Glutamatergic neuron (in vitro differentiated cells): ENCODE data around the gene PPP1R12B. TPM values are rescaled to one million over a fixed set of nuclear protein-coding genes. Genes with fewer than 3 reads are reported as not detected.
"Not testable (repeated sequence)": the region's sequence is repeated elsewhere in the genome, so short reads cannot be mapped to it uniquely, and the experiment has no call there.

Experiments
- DNase-seq: peaks from one replicate; pipeline ENCODE4 v3.0.0; 2022
- H3K27ac Mint-ChIP-seq: one replicate; pipeline ENCODE4 v1.8.0; 2020; ENCODE audit warnings: mild to moderate bottlenecking, mixed read lengths, inconsistent platforms; ENCODE audit not compliant: unreplicated experiment
- H3K27me3 Mint-ChIP-seq: one replicate; pipeline ENCODE4 v1.8.0; 2020; ENCODE audit warnings: mild to moderate bottlenecking, moderate library complexity, mixed read lengths, inconsistent platforms; ENCODE audit not compliant: unreplicated experiment
- H3K36me3 Mint-ChIP-seq: one replicate; pipeline ENCODE4 v1.8.0; 2020; ENCODE audit warnings: mild to moderate bottlenecking, mixed read lengths, inconsistent platforms; ENCODE audit not compliant: unreplicated experiment
- H3K4me1 Mint-ChIP-seq: one replicate; pipeline ENCODE4 v1.8.0; 2020; ENCODE audit warnings: mild to moderate bottlenecking, low read depth, mixed read lengths, inconsistent platforms; ENCODE audit not compliant: unreplicated experiment
- H3K4me3 Mint-ChIP-seq: one replicate; pipeline ENCODE4 v1.8.0; 2020; ENCODE audit warnings: mild to moderate bottlenecking, mixed read lengths, inconsistent platforms; ENCODE audit not compliant: unreplicated experiment
- H3K9me3 Mint-ChIP-seq: one replicate; pipeline ENCODE4 v1.8.0; 2020; ENCODE audit warnings: mild to moderate bottlenecking, moderate library complexity, mixed read lengths, inconsistent platforms; ENCODE audit not compliant: unreplicated experiment
- total RNA-seq: library from RNA; stranded (reverse); fragmentation: NEBNext Ultra II Directional; extraction: Animal tissue kit (Norgen Biotek cat#: 25700); gene quantifications from one replicate; pipeline ENCODE4 v1.2.1, GENCODE V29; 2021; ENCODE audit not compliant: unreplicated experiment
- TF ChIP-seq, protein P1 (sequence below): fragments of 200-600 bp; sonication (generic); IDR thresholded peaks from one replicate; pipeline ENCODE4 v1.5.0; 2021; ENCODE audit not compliant: partially characterized antibody, unreplicated experiment

PPP1R12B gene
- total RNA-seq, 1 donor from 2014 or later: 37.3 TPM

DNA sequence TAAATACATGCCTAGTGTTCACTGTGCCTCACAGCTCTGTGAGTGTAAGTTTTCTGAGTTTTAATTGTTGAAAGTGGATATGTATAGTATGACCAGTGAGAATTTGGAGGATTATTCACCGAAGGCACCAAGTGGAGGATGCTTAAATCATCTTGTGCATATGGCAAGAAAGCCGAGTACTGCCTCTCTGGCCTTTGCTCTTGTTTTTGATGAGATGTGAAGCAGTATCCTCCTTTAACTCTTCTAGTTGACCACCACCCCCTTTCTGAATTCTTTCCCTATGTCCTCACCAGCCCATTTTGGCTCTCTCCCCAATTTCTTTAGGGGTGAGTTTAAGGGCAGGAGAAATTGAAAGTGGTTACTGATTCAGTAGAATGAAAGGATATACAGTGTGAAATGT, 231.3 kb downstream of the PPP1R12B start:
- Mint-ChIP-seq H3K9me3 (peaks cover 2% of the 10 kb centered on the region), H3K4me1 (peaks cover 37% of the 10 kb centered on the region), H3K4me3 (no peak overlapping the region), H3K36me3 (peaks cover 7% of the 10 kb centered on the region), H3K27ac (peak overlapping the region; percentile 19), H3K27me3 (no peaks in the 10 kb centered on the region)
- TF ChIP-seq, protein P1, sequence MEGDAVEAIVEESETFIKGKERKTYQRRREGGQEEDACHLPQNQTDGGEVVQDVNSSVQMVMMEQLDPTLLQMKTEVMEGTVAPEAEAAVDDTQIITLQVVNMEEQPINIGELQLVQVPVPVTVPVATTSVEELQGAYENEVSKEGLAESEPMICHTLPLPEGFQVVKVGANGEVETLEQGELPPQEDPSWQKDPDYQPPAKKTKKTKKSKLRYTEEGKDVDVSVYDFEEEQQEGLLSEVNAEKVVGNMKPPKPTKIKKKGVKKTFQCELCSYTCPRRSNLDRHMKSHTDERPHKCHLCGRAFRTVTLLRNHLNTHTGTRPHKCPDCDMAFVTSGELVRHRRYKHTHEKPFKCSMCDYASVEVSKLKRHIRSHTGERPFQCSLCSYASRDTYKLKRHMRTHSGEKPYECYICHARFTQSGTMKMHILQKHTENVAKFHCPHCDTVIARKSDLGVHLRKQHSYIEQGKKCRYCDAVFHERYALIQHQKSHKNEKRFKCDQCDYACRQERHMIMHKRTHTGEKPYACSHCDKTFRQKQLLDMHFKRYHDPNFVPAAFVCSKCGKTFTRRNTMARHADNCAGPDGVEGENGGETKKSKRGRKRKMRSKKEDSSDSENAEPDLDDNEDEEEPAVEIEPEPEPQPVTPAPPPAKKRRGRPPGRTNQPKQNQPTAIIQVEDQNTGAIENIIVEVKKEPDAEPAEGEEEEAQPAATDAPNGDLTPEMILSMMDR: no peak
- DNase-seq: no peak

DNA sequence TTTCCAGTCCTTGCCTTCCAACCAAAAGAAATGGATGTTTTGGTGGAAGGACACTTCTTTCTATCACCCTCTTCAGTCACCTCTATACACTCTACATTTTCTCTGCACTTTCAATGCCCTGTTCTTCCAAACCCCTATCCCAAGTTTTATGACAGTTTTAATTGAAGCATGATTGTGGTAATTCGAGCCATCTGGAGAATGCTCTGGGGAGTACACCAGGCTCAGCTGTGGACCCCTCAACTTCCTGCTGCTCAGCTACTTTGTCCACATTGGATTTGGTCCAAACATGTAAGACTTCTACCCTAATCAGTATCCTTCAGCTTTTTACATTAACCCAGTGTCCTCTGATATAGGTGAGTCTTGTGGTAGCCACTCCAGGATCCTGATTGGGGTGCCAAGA, 232.1 kb downstream of the PPP1R12B start:
- Mint-ChIP-seq H3K27ac (no peak overlapping the region), H3K27me3 (no peaks in the 10 kb centered on the region), H3K4me1 (peaks cover 35% of the 10 kb centered on the region), H3K36me3 (peaks cover 7% of the 10 kb centered on the region), H3K9me3 (peaks cover 2% of the 10 kb centered on the region), H3K4me3 (no peak overlapping the region)
- TF ChIP-seq, protein P1: no peak
- no peak for DNase-seq

DNA sequence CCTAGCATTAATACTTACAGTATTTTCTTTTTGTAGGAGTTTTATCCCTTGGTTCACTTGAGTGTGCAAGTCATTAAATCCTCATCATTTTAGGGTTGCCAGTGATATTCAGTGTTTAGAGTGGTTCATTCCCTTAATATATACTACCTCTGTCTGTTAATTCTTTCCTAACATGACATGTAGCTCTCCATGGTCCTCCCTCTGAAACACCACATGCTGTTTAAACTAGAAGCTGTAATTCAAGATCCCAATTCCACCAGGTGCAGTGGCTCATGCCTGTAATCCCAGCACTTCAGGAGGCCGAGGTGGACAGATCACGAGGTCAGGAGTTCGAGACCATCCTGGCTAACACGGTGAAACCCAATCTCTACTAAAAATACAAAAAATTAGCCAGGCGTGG, 233.9 kb downstream of the PPP1R12B start:
- not testable (repeated sequence) for DNase-seq, H3K4me3 Mint-ChIP-seq, H3K27ac Mint-ChIP-seq, H3K36me3 Mint-ChIP-seq, H3K9me3 Mint-ChIP-seq, H3K27me3 Mint-ChIP-seq
- H3K4me1 Mint-ChIP-seq: peaks cover 45% of the 10 kb centered on the region

DNA sequence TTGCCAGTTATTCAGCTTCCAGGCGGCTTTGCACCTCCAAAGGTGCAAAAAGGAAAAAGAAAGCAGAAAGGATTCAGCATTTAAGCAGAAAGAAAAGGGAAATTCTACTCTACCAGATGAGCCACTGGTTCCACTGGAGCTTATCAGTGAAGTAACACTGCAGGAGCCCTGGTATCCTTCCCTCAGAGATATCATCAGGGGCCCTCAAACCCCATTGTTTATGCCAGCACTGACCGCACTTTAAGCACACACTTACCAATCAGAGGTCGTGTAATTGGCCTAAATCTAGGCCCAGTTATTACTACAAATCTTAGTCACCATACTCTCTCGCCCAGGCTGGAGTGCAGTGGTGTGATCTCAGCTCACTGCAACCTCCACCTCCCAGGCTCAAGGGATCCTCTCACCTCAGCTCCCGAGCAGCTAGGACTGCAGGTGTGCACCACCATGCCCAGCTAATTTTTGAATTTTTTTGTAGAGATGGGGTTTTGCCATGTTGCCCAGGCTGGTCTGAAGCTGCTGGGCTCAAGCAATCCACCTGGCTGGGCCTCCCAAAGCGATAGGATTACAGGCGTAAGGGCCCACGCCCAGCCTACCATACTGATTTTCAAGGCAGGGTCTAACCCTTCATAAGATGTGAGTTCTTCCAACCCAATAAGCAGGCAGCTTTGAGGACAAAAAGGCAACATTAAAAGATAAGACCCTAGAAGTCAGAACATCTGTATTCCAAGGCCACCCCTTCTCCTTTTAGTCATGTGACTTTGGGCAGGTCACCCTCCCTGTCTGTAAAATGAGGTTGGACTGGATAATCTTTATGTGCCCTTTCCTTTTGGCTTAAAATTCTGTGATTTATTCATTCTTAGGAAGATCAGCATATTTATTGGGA, 236.4 kb downstream of the PPP1R12B start:
- Mint-ChIP-seq H3K27ac (no peak overlapping the region), H3K4me1 (peaks cover 28% of the 10 kb centered on the region), H3K27me3 (peaks cover 2% of the 10 kb centered on the region), H3K4me3 (no peak overlapping the region), H3K9me3 (no peaks in the 10 kb centered on the region), H3K36me3 (peaks cover 7% of the 10 kb centered on the region)
- TF ChIP-seq, protein P1: no peak
- DNase-seq: no peak

DNA sequence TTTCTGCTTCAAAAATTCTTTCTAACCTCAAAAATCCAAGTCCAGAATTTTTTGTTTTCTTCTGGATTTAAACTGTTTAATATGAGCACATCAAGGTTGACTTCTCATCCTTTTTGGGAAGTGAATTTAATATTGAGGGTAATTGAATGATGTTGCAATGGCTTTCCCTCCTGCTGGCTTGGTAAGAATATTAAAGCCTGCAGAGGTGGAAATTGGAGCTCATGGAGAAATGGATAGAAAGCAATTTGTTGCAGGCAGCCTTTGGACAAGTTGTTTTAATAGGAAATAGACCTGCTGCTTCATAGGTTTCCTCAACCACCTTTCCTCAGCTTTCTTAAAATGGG, 237.1 kb downstream of the PPP1R12B start:
- Mint-ChIP-seq H3K27ac (peak overlapping the region; percentile 91), H3K9me3 (no peaks in the 10 kb centered on the region)
- DNase-seq: no peak

More for the DNA sequence above, 237.1 kb downstream of the PPP1R12B start:
- Mint-ChIP-seq H3K4me3 (peak overlapping the region; percentile 35), H3K4me1 (peaks cover 28% of the 10 kb centered on the region), H3K36me3 (peaks cover 7% of the 10 kb centered on the region), H3K27me3 (peaks cover 4% of the 10 kb centered on the region)
- TF ChIP-seq, protein P1: no peak
